ENCODE results near the gene MRPL2.

GRCh38 chr6:43021270-43022047 lies 37.8 kb downstream of the MRPL2 start, which contains the start of gene RRP36:
- TF ChIP-seq, protein P1, sequence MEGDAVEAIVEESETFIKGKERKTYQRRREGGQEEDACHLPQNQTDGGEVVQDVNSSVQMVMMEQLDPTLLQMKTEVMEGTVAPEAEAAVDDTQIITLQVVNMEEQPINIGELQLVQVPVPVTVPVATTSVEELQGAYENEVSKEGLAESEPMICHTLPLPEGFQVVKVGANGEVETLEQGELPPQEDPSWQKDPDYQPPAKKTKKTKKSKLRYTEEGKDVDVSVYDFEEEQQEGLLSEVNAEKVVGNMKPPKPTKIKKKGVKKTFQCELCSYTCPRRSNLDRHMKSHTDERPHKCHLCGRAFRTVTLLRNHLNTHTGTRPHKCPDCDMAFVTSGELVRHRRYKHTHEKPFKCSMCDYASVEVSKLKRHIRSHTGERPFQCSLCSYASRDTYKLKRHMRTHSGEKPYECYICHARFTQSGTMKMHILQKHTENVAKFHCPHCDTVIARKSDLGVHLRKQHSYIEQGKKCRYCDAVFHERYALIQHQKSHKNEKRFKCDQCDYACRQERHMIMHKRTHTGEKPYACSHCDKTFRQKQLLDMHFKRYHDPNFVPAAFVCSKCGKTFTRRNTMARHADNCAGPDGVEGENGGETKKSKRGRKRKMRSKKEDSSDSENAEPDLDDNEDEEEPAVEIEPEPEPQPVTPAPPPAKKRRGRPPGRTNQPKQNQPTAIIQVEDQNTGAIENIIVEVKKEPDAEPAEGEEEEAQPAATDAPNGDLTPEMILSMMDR (conservative IDR thresholded peaks at IDR 0.05 in 1 of 2, IDR thresholded peaks at IDR 0.05 in 1 of 2; ENCODE audit: low read depth in 1 of 2, low read length in 2 of 2): no peak
- no peak for TF ChIP-seq EZH2 (IDR thresholded peaks at IDR 0.05; ENCODE audit: low read length, missing control alignments)

All from fibroblast of lung (primary cell).